Stimulated activated naive CD8-positive, alpha-beta T cell treated with anti-CD3 and anti-CD28 coated beads, Interleukin-15, Interleukin-2, amounts not matched to agents 100 ng/mL and 50 ng/mL, for 24 hours (primary cell): Measurements from ENCODE around the gene PFKP.

Source experiments
- H3K27ac Mint-ChIP-seq: one replicate; pipeline ENCODE4 v1.8.0; 2021; ENCODE audit warnings: mild to moderate bottlenecking, mixed read lengths
- H3K27me3 Mint-ChIP-seq: one replicate; pipeline ENCODE4 v1.8.0; 2021; ENCODE audit warnings: mixed read lengths
- H3K36me3 Mint-ChIP-seq: one replicate; pipeline ENCODE4 v1.8.0; 2021; ENCODE audit warnings: low read depth, mixed read lengths
- H3K4me1 Mint-ChIP-seq: one replicate; pipeline ENCODE4 v1.8.0; 2021; ENCODE audit warnings: low read depth, mixed read lengths
- H3K4me3 Mint-ChIP-seq: one replicate; pipeline ENCODE4 v1.8.0; 2021; ENCODE audit warnings: mild to moderate bottlenecking, mixed read lengths
- H3K9me3 Mint-ChIP-seq: one replicate; pipeline ENCODE4 v1.8.0; 2021; ENCODE audit warnings: mixed read lengths

Gene PFKP

DNA sequence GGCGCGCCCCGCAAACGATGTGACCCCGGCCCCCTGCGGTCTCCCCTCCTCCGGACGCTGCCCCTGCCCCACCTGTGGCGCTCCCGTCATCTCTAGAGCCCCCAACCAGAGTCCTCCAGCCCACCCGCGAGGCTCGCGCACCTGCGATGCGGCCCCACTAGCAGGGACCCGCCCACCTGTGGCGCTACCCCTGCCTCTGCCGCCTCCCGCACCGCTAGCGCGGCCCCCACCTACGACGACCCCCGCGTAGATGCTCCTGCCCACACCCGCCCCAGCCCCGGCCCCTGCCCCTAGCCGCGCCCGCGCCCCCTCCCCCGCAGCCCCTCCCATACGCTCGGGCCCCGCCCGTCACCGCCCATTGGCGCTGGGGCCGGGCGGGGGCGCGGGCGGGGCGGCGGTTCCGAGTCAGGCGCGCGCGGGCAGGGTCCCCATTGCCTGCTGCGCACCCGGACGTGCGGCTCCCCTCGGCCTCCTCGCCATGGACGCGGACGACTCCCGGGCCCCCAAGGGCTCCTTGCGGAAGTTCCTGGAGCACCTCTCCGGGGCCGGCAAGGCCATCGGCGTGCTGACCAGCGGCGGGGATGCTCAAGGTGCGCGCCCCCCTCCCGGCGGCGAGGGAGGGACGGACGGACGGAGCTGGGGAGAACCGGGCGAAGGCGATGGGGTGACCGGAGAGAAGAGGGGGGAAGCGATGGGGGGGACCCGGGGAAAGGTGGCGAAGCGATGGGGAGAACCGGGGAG lies at the start of gene PFKP:
TSS of gene PFKP (plus strand) at position 431 of the 741 bp plus-strand sequence. CDS start at position 479, 48 bp downstream.
- Mint-ChIP-seq H3K4me1 (peaks cover 32% of the 10 kb centered on the region), H3K36me3 (peaks cover 31% of the 10 kb centered on the region)

DNA sequence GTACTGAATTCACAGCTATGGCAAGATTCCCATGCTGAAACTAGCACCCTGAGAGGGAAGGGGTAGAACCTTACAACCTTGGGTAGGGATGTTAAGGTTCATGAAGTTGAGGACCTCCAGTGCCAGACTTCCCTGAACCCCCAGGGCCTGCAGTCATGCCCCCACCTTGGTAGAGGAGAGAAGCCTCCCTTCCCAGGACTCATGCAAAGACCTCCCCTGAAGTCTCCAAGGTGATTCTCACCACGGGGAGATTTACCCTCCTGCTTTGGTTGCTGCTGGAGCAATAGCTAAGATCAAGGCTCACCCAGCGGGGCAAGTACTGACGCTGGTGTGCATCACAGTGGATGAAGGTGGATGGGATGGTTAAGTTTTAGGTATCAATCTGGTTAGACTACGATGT lies 49.1 kb upstream of the PFKP start:
- Mint-ChIP-seq H3K9me3 (peaks cover 2% of the 10 kb centered on the region), H3K27me3 (peaks cover 30% of the 10 kb centered on the region), H3K4me1 (no peaks in the 10 kb centered on the region), H3K4me3 (no peak overlapping the region), H3K27ac (no peak overlapping the region), H3K36me3 (no peaks in the 10 kb centered on the region)

More for the DNA sequence above, at the start of gene PFKP:
- Mint-ChIP-seq H3K4me3 (peak within 1 kb of the TSS; percentile 88), H3K27me3 (peaks cover 7% of the 10 kb centered on the region), H3K27ac (peak within 1 kb of the TSS; percentile 91), H3K9me3 (no peaks in the 10 kb centered on the region)

DNA sequence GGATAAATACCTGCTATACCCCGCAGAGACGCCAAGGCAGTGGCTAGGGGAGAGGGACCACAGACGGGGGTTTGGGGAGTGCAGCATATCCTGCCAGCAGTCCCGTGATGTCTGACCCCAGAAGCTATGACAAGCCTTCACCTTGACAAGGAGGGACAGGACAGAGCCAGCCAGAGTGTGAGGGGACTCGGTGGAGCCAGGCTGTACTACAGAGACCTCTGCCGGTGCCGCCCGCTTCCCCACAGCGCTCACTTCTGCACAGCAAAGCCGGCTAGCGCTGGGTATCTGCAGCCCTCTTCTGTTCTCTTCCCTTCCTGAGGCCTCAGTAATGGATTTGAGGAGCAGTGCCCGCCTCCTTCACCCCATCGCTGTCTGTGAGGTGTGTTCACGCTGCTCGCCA lies 47.0 kb upstream of the PFKP start:
- peaks cover 33% of the 10 kb centered on the region for H3K27me3 Mint-ChIP-seq
- H3K9me3 Mint-ChIP-seq: peaks cover 4% of the 10 kb centered on the region
- no peaks in the 10 kb centered on the region for H3K36me3 Mint-ChIP-seq
- no peak overlapping the region for H3K27ac Mint-ChIP-seq
- H3K4me1 Mint-ChIP-seq: no peaks in the 10 kb centered on the region
- no peak overlapping the region for H3K4me3 Mint-ChIP-seq

DNA sequence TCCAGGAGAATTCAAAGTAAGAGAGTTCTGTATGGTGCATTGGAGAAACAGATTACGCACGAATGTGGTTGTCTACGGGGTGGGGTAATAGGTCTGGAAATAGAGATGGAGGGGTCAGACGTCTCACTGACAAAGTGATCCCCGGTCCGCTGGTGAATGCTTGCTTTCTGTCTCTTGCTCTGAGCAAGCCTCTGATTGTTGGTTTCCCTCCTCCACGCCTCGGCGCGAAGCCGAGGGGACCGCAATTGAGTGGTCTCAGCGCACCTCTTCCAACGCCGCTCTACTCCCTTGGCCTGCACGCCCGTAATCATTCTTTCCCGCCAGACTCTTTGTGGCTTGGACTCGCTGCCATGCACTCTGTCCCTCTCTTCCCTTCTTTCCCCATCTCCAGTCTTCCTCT lies 46.5 kb upstream of the PFKP start:
- Mint-ChIP-seq H3K9me3 (peaks cover 4% of the 10 kb centered on the region), H3K27ac (no peak overlapping the region), H3K4me3 (no peak overlapping the region), H3K36me3 (no peaks in the 10 kb centered on the region), H3K27me3 (peaks cover 38% of the 10 kb centered on the region), H3K4me1 (no peaks in the 10 kb centered on the region)

GRCh38 chr10:3022027-3022426 lies 45.3 kb upstream of the PFKP start:
- H3K9me3 Mint-ChIP-seq: peaks cover 4% of the 10 kb centered on the region
- no peaks in the 10 kb centered on the region for H3K36me3 Mint-ChIP-seq
- peaks cover 45% of the 10 kb centered on the region for H3K27me3 Mint-ChIP-seq
- no peak overlapping the region for H3K4me3 Mint-ChIP-seq
- no peaks in the 10 kb centered on the region for H3K4me1 Mint-ChIP-seq
- no peak overlapping the region for H3K27ac Mint-ChIP-seq

DNA sequence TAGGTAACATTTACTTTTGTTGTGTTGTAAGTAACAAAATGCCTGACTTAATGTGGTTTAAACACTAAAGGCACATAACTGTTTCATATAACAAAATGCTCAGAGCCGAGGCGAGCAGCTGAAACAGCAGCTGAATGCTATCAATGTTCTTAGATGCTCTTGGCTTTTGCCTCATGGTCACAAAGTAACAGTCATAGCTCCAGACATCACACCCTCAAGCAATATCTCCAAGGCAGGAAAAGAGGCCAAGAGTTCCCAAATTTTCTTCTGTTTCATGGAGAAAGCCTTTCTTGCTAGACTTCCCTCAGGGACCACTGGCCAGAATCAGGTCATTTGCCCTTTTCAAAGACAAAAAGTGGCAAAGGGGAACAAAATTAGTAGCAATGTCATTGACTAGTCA lies 43.5 kb upstream of the PFKP start:
- Mint-ChIP-seq H3K27ac (no peak overlapping the region), H3K4me3 (no peak overlapping the region), H3K36me3 (no peaks in the 10 kb centered on the region), H3K27me3 (peaks cover 52% of the 10 kb centered on the region), H3K9me3 (peaks cover 4% of the 10 kb centered on the region), H3K4me1 (no peaks in the 10 kb centered on the region)

GRCh38 chr10:3025026-3025683 lies 42.2 kb upstream of the PFKP start:
- H3K4me3 Mint-ChIP-seq: no peak overlapping the region
- peaks cover 4% of the 10 kb centered on the region for H3K9me3 Mint-ChIP-seq
- no peaks in the 10 kb centered on the region for H3K4me1 Mint-ChIP-seq
- peaks cover 52% of the 10 kb centered on the region for H3K27me3 Mint-ChIP-seq
- H3K36me3 Mint-ChIP-seq: no peaks in the 10 kb centered on the region
- H3K27ac Mint-ChIP-seq: no peak overlapping the region

DNA sequence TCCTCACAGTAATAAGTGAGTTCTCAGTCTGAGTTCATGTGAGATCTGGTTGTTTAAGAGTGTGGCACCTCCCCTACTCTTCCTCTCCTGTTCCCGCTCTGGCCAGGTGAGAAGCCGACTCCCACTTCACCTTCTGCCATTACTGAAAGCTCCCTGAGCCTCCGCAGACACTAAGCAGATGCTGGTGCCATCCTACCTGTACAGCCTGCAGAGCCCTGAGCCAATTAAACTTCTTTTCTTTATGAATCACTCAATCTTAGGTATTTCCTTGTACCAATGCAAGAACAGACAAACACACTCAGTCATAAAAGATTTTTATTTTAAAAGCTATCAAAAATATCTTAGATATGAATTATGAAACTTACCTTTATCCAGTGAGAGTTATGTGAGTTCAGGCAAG lies 39.5 kb upstream of the PFKP start:
- Mint-ChIP-seq H3K4me1 (no peaks in the 10 kb centered on the region), H3K36me3 (no peaks in the 10 kb centered on the region), H3K4me3 (no peak overlapping the region), H3K9me3 (peaks cover 4% of the 10 kb centered on the region), H3K27me3 (peaks cover 53% of the 10 kb centered on the region), H3K27ac (no peak overlapping the region)

DNA sequence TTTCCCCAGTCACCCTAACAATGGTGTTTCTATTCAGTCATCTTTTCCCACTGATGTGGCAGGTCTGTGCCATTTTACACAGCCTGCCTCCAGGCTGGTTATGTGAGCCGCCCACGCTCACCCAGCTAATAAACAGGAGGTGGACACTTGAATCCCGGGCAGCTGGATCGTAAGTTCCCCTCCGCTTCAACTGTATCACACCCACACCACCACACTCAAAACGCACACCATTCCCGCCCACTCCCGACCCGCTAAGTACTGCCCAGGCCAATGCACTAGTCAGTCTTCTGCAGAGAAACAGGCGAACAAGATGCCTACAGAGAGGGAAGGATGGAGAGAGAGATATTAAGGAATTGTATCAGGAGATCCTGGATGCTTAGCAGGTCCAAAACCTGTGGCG lies 38.9 kb upstream of the PFKP start:
- Mint-ChIP-seq H3K4me1 (no peaks in the 10 kb centered on the region), H3K4me3 (no peak overlapping the region), H3K9me3 (peaks cover 4% of the 10 kb centered on the region), H3K36me3 (no peaks in the 10 kb centered on the region), H3K27me3 (peaks cover 51% of the 10 kb centered on the region), H3K27ac (no peak overlapping the region)

GRCh38 chr10:3030765-3031164 lies 36.6 kb upstream of the PFKP start:
- H3K36me3 Mint-ChIP-seq: no peaks in the 10 kb centered on the region
- no peaks in the 10 kb centered on the region for H3K9me3 Mint-ChIP-seq
- H3K27ac Mint-ChIP-seq: no peak overlapping the region
- H3K4me1 Mint-ChIP-seq: peaks cover 8% of the 10 kb centered on the region
- H3K4me3 Mint-ChIP-seq: no peak overlapping the region
- H3K27me3 Mint-ChIP-seq: peaks cover 55% of the 10 kb centered on the region

- H3K4me3 Mint-ChIP-seq: no peak overlapping the region
- no peaks in the 10 kb centered on the region for H3K36me3 Mint-ChIP-seq
- peaks cover 57% of the 10 kb centered on the region for H3K27me3 Mint-ChIP-seq
- no peak overlapping the region for H3K27ac Mint-ChIP-seq
- no peaks in the 10 kb centered on the region for H3K9me3 Mint-ChIP-seq
- H3K4me1 Mint-ChIP-seq: peaks cover 15% of the 10 kb centered on the region
Observed at GRCh38 chr10:3031490-3031889, 35.9 kb upstream of the PFKP start.

DNA sequence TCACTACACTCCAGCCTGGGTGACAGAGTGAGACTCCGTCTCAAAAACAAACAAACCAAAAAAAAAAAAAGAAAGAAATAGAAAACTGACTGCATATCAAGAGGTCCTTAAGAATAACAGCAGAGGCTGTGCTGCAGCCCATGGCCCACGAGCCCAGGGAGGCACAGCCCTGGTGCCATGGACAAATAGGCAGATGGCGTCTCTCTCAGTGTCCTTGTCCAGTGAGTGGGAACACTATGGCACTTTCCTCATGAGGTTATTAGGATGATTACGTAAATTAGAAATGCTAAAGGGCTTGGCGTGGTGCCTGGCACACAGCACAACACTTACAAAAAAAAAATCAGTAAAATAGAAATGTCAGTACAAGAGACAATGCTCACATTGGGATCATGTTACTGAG lies 33.4 kb upstream of the PFKP start:
- Mint-ChIP-seq H3K27me3 (peaks cover 58% of the 10 kb centered on the region), H3K27ac (no peak overlapping the region), H3K4me1 (peaks cover 16% of the 10 kb centered on the region), H3K9me3 (no peaks in the 10 kb centered on the region), H3K4me3 (no peak overlapping the region), H3K36me3 (no peaks in the 10 kb centered on the region)

GRCh38 chr10:3034616-3035015 lies 32.7 kb upstream of the PFKP start:
- H3K27me3 Mint-ChIP-seq: peaks cover 60% of the 10 kb centered on the region
- no peak overlapping the region for H3K4me3 Mint-ChIP-seq
- H3K9me3 Mint-ChIP-seq: no peaks in the 10 kb centered on the region
- H3K27ac Mint-ChIP-seq: no peak overlapping the region
- H3K4me1 Mint-ChIP-seq: peaks cover 16% of the 10 kb centered on the region
- no peaks in the 10 kb centered on the region for H3K36me3 Mint-ChIP-seq

- Mint-ChIP-seq H3K4me3 (no peak overlapping the region), H3K27ac (no peak overlapping the region), H3K4me1 (peaks cover 16% of the 10 kb centered on the region), H3K9me3 (no peaks in the 10 kb centered on the region), H3K36me3 (no peaks in the 10 kb centered on the region), H3K27me3 (peaks cover 63% of the 10 kb centered on the region)
Observed at GRCh38 chr10:3036155-3037021, 31.0 kb upstream of the PFKP start.

- Mint-ChIP-seq H3K4me1 (peaks cover 16% of the 10 kb centered on the region), H3K27me3 (peaks cover 55% of the 10 kb centered on the region), H3K27ac (no peak overlapping the region)
Observed at GRCh38 chr10:3037182-3037581, 30.2 kb upstream of the PFKP start.

More at GRCh38 chr10:3037182-3037581, 30.2 kb upstream of the PFKP start:
- Mint-ChIP-seq H3K9me3 (no peaks in the 10 kb centered on the region), H3K36me3 (no peaks in the 10 kb centered on the region), H3K4me3 (no peak overlapping the region)
